Fibroblast of skin of back (primary cell): Measurements from ENCODE around the gene SLC17A9.

Experiments used
- DNase-seq: peaks from one replicate; pipeline ENCODE4 v3.0.0-alpha.2; 2013

SLC17A9 gene

GRCh38 chr20:62938105-62938888, 14.2 kb upstream of the SLC17A9 start, which contains the start of gene GID8:
TSS of gene GID8 (plus strand) at chr20:62938147. CDS start at chr20:62941503, 3,356 bp downstream.
- DNase-seq, result peak; percentile 49

GRCh38 chr20:62940875-62941274, 11.6 kb upstream of the SLC17A9 start:
- no peak for DNase-seq

GRCh38 chr20:62941792-62942191, 10.7 kb upstream of the SLC17A9 start:
- DNase-seq, result no peak

- no peak for DNase-seq
Observed at GRCh38 chr20:62942456-62942855, 10.1 kb upstream of the SLC17A9 start.

GRCh38 chr20:62943396-62943795, 9.1 kb upstream of the SLC17A9 start:
- DNase-seq, result no peak

DNA sequence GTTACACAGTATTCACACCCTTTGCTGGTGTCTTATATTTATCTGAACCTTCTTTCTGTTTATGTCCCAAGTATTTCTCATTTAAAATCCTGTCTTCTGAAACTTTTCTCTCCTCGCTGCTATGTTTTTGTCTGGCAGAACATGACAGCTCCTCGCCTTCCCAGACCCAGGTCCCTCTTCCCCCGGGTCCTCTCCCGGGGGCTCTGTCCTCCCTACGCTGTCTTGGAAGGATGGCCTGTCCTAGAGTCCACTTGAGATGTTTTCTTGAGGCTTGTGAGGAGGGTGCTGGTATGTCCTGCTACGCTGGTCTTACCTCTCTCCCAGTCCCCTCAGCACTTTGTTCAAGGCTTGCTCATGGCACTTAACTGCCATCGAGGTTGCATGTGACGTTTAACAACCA, 8.3 kb upstream of the SLC17A9 start:
- DNase-seq, result no peak

DNA sequence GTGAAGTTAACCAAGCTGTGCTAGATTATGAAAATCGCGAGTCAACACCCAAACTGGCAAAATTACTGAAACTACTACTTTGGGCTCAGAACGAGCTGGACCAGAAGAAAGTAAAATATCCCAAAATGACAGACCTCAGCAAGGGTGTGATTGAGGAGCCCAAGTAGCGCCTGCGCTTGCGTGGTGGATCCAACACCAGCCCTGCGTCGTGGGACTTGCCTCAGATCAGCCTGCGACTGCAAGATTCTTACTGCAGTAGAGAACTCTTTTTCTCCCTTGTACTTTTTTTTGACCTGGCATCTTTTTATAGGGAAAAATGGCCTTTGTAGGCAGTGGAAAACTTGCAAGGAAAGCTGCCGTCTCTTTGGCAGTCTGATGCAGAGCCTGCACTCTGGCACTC, 7.8 kb upstream of the SLC17A9 start:
- no peak for DNase-seq

DNA sequence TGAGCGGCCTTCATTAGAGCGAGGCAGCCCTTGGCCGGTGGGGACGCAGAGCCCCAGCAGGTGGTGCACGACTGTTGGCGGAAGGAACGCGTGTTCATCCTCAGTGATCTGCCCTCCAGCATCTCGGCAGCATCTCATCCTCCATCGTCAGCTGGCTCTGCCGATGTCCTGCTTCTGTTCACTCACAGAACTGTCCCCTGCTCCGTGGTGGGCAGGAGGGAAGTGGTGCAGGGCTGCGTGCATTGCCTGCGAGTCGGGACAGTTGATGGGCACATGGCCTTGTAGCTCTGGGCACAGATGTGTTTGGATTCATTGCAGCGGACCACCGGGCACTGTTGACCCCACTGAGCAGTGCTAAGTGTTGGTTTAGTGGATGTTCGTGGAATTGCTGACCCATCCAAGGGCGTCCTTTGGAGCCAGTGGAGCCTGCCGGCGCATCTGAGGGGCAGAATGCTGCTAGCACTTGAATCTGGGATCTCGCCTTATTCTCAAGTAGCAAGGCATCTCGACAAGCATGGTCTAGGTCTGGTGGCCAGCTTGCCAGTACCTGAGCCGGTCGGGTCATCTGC, 6.7 kb upstream of the SLC17A9 start:
- DNase-seq, result no peak

GRCh38 chr20:62946918-62947317, 5.6 kb upstream of the SLC17A9 start:
- DNase-seq, result no peak

DNA sequence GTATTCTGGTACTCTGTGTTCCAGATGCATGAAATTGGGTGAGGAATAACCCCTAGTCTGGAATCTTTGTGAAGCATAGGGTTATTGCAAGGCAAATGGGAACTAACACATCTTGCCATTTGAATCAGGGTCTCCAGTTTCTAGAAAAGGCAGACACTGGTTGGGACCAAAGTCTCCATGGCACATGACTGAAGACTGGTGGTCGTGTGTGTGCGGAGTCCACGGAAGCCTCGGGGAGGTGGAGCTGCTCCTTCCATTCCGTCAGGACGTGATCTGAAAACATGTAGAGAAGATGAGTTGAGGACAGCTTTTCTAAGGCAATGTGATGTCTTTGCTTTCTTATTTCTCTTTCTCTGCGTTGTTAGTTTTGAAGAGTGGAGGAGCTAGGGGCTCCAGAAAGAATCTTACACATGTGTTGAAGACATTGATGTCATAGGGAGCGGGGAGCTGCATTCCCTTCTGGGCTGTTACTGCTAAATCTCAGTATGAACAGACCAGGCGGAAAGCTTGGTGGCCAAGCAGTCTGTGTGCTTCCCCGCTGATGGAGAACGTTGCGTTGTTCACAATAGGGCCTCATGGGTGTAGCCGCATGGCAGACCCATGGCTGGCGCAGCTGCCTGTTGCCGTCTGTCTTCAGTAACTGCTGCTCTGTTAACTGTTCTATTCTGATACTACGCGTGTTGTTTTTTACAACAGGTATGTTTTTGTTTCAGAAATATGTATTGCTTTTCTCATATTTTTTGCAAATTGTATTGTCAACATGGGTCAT, 4.8 kb upstream of the SLC17A9 start:
- DNase-seq, result no peak

DNA sequence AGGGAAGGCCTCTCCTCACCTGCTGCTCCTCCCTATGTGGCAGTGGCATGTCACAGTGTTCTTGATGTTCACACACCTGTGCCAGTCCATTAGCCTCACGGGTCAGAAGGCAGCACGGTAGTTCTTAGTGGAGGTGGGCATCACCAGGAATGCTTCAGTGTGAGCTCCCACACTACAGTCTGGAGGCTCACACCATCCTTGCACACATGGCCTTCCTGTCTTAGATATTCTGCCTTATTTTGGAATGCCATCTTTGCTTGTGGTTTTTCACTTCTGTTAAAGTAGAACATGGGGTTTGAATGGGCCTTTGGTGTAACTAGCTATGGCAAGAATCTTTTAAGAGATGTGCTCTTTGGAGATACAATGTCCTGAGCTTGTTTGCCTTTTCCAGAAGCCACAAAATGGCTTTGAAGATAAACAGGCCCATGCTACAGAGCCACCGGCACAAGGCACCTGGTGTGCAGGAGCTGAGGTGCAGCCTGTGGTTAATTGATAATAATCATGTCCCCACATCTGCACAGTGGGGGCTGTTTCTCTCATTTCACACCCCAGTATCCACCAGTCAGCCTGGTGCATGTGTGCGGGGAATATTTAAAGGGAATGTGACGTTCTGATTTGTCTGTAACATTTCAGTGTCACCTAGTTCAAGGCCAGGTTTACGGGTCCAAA, 3.2 kb upstream of the SLC17A9 start:
- DNase-seq, result no peak

GRCh38 chr20:62949962-62950361, 2.5 kb upstream of the SLC17A9 start:
- DNase-seq, result no peak

DNA sequence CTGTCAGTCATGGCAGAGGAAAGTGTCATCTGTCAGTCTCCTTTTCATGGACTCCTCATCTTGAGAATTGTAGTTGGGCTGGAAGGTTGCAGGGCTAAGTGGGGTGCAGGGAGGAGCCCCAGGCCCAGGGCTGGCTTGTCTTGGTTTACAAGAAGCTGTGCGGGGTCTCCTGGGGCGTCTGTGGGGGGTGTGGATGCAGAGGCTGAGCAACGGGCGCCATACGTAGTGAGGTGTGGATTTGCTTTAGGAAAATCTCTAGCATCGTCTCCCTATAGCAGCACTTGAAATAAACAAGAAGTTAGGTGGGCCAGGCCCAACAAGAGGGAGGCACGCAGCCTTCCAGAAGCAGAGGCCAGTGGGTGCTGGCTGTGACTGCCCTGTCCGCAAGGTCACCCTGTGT, 1.8 kb upstream of the SLC17A9 start:
- no peak for DNase-seq

- no peak for DNase-seq
Observed at GRCh38 chr20:62951143-62951895, 1.2 kb upstream of the SLC17A9 start.

- no peak for DNase-seq
Observed at GRCh38 chr20:62951896-62952372, 575 bp upstream of the SLC17A9 start.

GRCh38 chr20:62952968-62953838, 694 bp downstream of the SLC17A9 start:
- DNase-seq, result peak; percentile 22

DNA sequence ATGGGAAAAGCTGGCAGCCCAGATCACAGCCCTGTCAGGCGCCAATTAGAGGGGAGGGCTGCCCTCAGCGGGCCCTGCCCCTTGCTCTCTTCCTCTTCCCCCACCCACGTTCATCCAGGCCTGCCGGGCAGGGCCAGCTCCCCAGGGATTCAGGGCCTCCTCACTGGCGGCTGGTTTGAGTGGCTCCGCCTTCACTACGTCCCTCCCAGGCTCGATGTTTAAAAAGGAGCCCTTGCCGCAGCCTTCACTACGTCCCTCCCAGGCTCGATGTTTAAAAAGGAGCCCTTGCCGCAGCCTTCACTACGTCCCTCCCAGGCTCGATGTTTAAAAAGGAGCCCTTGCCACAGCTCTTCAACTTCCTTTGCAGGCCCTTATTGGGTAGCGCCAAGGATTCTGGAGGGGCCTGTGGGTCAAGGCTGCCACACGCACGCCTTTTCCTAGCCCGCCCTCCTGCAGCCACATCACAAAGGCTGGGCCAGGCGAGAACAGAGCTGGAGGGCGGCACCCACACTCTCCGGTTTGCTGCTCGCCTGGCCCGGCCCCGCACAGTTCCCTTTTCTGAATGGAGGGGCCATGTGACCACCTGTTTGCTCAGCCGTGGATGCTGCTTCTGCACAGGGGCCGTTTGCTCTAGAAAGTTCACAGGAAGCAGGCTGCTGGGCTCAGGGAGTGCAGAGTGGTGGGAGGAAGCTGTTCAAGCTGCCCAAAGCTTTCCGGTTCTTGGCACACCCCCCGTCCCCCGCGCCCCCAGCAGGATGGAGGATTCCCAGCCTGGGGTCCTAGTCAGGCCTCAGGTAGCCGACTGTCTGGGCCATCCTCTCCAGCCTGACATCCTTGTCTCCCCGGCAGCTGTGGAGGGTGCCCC, 1.6 kb downstream of the SLC17A9 start:
- DNase-seq, result peak; percentile 83

- DNase-seq, result no peak
Observed at GRCh38 chr20:62955519-62956386, 3.2 kb downstream of the SLC17A9 start.
